Measurements from ENCODE around the gene CDCA8.

CDCA8 gene

DNA sequence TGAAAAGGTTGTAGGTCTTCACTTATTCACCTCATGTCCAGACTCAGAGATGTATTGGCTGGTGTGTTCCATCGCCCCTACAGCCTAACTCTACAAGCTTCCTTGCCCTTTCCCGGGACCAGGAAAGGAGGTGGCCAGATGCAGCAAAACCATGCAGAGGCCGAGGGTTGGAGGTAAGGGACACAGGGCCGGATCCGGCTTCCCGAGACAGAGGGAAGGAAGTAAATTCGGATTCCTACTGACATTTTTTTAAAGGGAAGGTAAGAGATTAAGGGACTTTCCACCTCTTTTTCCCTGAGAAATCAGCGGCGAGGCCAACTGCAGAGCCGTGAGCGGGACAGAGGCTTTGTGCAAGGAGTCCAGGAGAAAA lies 59.9 kb downstream of the CDCA8 start:
- H4K20me1 ChIP-seq, result no peaks in the 10 kb centered on the region; a peak in 1 of 22 replicates
- H3K27me3 ChIP-seq, result peaks cover 0 to 15% (median 0%) of the 10 kb centered on the region in 11 experiments; a peak in 6 of 22 replicates
- H3K36me3 ChIP-seq, result no peaks in the 10 kb centered on the region
- peaks cover 1 to 4% (median 3%) of the 10 kb centered on the region in 11 experiments; a peak in 17 of 22 replicates for H3K9me3 ChIP-seq (replicated peaks in 1 of 11)
- H3K4me2 ChIP-seq, result no peak overlapping the region
- H3K9ac ChIP-seq, result no peak overlapping the region
- no peaks in the 10 kb centered on the region for H3K4me1 ChIP-seq
- H3K27ac ChIP-seq, result no peak overlapping the region
- TF ChIP-seq Cebpa-rat (IDR thresholded peaks at IDR 0.05), result no peak
- no peak overlapping the region for H3K4me3 ChIP-seq

DNA sequence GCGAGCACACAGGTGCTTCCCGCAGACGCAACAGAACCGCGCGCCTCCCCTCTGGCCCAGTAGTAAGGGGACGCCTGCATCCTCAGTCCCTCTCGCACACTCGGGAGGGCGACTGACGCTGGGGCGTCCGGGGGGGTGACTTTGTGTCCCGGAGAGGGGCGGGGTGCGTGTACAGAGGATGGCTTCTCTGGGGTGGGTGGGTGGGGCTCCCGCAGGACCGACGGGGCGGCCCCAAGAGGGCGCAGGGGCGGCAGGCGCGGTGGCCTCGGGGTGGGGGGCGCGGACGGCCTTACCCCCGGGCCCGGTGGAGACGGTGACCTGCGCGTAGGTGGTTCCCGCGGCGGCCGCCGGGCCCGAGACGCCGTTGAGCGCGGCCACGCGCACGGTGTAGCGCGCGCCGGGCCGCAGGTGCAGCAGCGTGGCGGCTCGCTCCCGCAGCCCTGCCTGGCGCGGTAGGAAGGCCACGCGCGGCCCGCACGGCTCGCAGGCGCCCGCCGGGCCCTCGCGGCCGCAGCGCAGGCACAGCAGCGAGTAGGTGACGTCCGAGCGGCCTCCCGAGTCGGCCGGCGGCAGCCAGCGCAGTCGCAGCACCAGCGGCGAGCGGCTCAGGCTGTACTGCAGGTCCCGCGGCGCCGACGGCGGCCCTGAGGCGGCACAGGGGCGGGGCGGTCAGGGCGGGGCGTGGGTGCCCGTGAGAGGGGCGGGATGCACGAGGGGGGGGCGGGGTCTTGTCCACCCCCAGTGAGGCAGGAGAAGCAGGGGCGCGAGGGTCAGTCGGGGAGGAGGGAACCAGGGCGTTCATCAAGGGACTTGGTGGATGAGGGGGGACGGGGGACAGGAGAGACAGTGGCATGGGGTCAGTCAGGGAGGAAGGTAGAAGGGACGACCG lies 60.5 kb downstream of the CDCA8 start:
- Histone ChIP-seq H4K20me1 (no peaks in the 10 kb centered on the region; a peak in 1 of 22 replicates), H3K4me3 (no peak overlapping the region), H3K27ac (no peak overlapping the region), H3K9ac (no peak overlapping the region), H3K27me3 (peaks cover 0 to 15% (median 0%) of the 10 kb centered on the region in 11 experiments; a peak in 6 of 22 replicates), H3K36me3 (no peaks in the 10 kb centered on the region), H3K4me1 (no peaks in the 10 kb centered on the region), H3K4me2 (no peak overlapping the region), H3K9me3 (replicated peaks in 1 of 11) (no peaks in the 10 kb centered on the region; a peak in 1 of 22 replicates)
- no peak for TF ChIP-seq Cebpa-rat (IDR thresholded peaks at IDR 0.05)

DNA sequence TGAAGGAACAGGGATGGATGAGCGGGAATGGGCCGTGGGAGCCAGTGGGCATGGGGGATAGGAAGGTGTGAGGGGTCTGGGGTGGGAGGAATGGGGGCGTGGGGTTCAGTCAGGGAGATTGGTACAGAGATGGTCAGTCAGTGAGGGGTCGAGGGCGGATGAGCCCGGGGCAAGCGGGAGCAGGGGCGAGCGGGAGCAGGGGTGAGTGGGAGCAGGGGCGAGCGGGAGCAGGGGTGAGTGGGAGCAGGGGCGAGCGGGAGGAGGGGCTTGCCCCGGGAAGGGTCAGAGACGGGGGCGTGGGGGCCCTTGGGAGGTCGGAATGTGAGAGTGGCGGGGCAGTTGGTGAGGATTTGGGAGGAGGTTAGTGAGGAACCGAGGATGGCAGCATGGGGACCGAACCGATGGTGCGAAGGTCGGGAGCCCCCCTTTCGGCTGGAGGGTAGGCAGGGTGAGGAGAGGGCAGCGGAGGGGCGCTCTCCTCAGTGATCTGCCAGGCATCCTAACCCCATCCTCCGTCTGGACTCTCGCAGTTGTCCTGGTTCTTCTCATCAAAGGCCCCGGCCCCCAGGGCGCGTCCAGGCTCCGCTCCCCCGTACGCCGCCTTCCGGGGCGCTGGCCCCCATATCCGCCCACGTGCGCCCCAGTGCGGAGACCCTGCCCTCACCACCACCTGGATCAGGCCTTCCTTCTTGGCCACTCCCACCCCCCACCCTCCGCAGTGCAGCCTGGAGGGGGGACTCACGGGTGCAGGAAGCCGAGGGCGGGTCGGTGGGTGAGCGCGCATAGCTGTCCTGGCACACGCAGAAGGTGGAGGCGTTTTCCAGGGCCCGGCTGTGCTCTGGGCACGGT lies 61.4 kb downstream of the CDCA8 start:
- no peak overlapping the region for H3K9ac ChIP-seq
- H3K9me3 ChIP-seq (replicated peaks in 1 of 11), result no peaks in the 10 kb centered on the region
- no peaks in the 10 kb centered on the region for H3K36me3 ChIP-seq
- H3K4me2 ChIP-seq, result no peak overlapping the region
- H4K20me1 ChIP-seq, result no peaks in the 10 kb centered on the region; a peak in 1 of 22 replicates
- no peak overlapping the region for H3K4me3 ChIP-seq
- H3K4me1 ChIP-seq, result no peaks in the 10 kb centered on the region
- TF ChIP-seq Cebpa-rat (IDR thresholded peaks at IDR 0.05), result no peak
- H3K27me3 ChIP-seq, result peaks cover 0 to 15% (median 0%) of the 10 kb centered on the region in 11 experiments; a peak in 6 of 22 replicates
- no peak overlapping the region for H3K27ac ChIP-seq

DNA sequence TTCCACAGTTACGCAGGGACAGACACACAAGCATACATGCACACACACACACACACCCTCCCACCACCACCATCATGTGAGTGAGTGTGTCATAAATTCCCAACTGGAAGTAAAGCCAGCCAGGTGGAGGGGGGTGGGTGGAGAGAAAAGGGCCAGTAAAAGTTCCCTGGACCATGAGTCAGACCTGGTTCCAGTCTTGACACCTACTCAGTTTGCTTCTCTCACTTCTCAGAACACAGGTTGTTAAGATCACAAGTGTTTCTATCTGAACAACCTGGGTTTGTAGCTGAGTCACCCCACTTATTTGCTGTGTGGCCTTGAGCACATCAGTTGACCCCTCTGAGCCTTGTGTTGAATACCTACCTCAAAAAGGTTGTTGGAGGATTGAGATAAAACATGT lies 63.0 kb downstream of the CDCA8 start:
- TF ChIP-seq Cebpa-rat (IDR thresholded peaks at IDR 0.05), result no peak
- H3K27me3 ChIP-seq, result peaks cover 0 to 15% (median 0%) of the 10 kb centered on the region in 11 experiments; a peak in 6 of 22 replicates

DNA sequence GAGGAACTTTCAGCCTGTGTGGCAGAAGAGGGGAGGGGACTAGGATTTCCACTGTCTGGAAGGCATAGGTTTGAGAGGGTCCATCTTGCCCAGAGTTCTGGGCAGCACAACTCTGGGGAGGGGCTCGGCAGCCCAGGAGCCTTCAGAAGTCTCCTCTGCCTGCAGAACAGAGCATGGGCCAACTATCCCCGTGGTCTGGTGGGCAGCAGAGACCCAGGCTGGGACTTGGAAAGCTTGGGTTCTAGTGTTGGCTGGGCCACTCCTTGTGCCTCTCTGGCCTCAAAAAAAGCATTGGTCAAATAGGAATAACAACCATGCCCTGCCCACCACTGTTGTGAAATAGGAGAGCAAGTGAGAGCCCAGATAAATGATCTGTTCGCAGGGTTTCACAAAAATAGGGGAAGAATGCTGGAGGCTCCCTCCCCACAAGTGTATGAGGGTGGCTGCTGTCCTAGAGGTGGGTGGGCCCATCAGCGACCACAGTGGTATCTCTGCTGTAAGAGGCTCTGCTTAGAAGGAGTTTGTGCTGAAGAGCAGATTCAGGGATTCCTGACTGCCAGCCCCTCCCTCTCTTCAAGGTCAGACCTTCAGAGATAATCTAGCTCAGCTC lies 63.7 kb downstream of the CDCA8 start:
- no peak for TF ChIP-seq Cebpa-rat (IDR thresholded peaks at IDR 0.05)
- Histone ChIP-seq H3K27ac (no peak overlapping the region), H4K20me1 (no peaks in the 10 kb centered on the region; a peak in 2 of 22 replicates), H3K4me1 (no peaks in the 10 kb centered on the region), H3K4me2 (no peak overlapping the region; a peak in 1 of 22 replicates), H3K9me3 (replicated peaks in 1 of 11) (no peaks in the 10 kb centered on the region), H3K36me3 (no peaks in the 10 kb centered on the region), H3K27me3 (peaks cover 0 to 15% (median 0%) of the 10 kb centered on the region in 11 experiments; a peak in 6 of 22 replicates), H3K9ac (no peak overlapping the region), H3K4me3 (no peak overlapping the region)

More for the DNA sequence above, 63.0 kb downstream of the CDCA8 start:
- no peak overlapping the region for H3K4me2 ChIP-seq
- no peaks in the 10 kb centered on the region; a peak in 1 of 22 replicates for H4K20me1 ChIP-seq
- H3K9me3 ChIP-seq (replicated peaks in 1 of 11), result no peaks in the 10 kb centered on the region
- no peaks in the 10 kb centered on the region for H3K36me3 ChIP-seq
- no peak overlapping the region for H3K9ac ChIP-seq
- no peak overlapping the region for H3K27ac ChIP-seq
- no peak overlapping the region for H3K4me3 ChIP-seq
- H3K4me1 ChIP-seq, result no peaks in the 10 kb centered on the region
